ENCODE results near the gene CLP1.
"Not testable (repeated sequence)": the region's sequence is repeated elsewhere in the genome, so short reads cannot be mapped to it uniquely, and the experiment has no call there.

The CLP1 gene

DNA sequence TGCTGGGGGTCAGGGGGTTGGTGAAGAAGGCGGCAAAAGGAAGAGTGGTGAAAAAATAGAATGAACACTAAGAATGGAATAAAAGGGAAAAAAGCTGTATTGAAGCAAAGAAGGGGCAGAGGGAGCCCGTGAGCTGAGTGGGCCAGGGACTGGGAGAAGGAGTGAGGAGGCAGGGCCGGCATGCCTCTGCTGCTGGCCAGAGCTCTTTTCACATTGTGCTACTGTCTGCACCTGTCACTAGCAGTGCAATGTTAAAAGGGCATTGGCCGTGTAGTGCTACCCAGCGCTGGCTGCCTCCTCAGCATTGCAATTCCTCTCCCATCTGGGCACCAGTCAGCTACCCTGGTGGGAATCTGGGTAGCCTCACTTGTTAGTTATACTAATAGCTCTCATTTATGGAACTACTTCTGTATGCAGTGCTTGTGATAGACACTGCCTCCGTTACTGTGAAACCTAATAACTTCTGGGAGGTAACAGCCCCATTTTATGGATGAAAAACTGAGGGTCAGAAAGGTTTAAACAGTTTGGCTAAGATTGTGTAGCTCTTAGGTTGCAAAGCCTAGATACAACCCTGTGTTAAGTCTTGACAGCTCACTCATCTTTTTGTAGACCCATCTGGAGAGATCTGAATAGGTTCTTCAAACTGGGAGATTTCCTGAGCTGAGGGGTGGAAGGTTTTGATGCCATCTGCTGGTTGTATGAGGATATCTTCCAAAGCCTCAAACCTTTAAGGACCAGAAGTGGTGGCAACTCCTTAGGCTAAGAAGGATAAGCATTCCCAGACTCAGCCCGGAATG, 16.4 kb upstream of the CLP1 start:
- peak; percentile 54 for DNase-seq (ENCODE audit: low spot score)

DNA sequence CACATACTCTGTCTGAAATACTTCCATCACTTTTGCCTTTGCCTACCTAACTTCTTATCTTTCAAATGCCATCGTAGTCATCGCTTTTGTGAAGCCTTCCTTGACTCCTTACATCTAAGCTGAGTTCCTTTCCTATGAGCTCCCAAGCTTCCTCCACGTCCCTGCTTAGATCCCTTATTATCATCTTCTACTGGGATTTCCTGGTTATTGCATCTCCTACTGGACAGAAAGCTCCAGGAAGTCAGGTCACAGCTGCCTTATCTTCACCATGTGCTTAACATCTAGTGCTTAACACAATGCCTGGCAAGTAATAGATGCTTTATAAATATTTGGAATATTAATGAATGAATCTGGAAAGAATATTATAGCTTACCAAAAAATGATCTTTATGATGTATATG, 13.8 kb upstream of the CLP1 start:
- DNase-seq (ENCODE audit: low spot score), result no peak

DNA sequence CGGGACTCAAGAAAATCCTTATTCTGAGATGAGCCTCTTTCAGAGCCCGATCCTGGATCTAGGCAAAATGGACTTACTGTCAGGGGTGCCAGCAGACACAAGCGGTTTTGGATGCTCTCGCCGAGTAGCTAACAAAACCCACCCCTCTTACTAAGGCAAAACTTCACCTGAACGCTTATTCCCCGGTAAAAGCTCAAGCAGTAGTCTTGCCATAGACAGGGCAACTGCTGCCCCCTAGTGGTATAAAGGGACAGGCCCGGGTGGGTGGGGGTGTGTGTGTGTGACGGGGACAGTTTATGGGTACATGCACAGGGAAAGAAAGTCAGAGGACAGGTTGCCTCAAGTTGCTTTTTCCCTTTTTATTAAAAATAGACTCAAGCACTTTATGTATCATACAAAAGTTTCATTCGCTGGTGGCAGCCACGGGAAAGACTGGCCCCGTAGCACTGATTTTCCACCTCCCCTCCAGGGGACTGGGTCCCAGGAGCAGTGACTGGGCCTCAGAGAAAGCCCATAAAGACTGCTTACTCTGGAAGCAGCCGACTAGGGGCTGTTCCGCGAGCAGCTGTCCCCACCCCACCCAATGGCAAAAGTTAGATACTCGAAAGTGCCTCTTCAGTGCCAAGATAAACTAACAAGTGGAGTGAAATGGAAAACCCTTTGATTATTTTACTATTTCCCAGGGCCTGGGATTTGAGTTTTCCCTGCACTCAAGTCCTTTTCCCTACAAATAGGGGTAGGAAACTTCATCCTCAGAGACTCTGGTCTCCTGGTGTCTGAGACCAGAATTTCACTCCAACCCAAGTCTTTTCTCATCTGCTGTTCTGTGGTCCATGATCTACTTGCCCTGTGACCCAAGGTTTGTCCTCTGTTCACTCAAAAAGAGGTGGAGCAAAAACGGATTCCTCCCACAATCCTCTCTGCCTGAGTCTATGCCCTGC, 12.5 kb upstream of the CLP1 start:
- peak; percentile 80 for DNase-seq (ENCODE audit: low spot score)

DNA sequence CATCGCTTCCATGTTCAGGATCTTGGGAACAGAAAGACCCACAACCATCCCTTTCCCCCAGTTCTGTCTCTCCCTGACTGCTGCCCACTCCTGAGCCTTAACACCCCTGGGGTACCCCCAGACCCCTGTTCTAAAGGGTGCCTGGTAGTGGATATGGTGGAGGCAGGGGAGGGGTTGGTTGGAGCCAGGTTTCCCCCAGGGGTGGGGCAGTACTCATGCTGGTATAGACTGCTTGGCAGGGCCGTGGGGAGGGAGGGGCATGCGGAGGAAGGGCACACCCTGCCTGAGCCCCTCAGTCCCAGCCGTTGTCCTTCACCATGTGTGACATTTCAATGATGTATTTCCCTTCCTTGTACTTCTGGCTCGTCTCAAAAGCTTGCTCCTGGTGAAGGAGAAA, 11.9 kb upstream of the CLP1 start:
- no peak for DNase-seq (ENCODE audit: low spot score)

DNA sequence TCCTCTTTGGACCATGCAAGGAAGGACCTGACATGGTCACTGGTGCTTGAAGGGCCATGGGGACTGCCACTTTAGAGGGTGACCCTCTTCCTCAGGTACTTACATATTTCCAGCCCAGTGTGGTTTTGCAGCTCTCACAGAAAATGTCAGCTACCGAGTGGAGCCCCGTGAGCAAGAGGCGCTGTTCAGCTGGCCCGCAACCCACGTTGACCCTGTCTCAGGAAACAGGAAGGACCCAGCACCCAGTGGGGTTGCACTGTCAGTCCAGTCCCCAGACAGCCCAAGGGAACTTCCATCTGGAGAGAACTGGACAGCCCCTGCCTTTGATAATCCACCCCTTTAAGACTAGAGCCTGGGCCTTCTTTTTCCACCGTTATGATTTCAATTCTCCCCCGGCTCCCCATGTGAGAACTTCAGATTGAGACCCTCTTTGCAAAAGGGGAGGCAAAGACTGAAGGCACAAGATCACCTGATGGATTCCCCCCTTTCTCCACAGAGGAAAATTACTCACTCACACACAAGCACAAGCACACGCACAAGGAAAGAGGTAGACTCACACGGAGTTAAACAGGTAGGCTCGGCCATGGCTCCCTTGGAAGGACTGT, 11.3 kb upstream of the CLP1 start:
- DNase-seq (ENCODE audit: low spot score), result no peak

DNA sequence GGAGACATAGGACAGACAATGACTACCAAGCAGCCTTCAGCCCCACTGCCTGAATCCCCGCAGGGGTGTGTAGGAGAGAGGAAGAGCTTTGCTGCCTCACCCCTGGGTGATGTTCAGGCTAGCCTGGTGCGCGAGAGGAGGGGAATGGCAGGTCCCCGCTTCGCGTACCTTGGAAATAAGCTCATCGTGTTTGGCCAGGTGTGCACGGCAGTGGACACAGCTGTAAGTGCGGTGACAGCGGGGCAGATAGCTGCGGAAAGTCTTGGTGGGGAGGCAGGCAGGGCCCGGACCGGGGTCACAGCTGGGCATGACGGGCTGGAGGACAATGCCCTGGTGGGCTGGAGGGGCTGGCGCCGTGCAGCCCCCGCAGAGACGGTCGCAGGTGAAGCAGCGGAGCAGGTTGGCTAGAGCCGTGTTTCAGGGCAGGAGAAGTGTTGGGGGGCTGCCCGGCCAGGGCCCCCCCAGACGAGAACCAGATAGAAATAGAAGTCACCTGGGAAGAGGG, 10.7 kb upstream of the CLP1 start:
- DNase-seq (ENCODE audit: low spot score), result no peak

DNA sequence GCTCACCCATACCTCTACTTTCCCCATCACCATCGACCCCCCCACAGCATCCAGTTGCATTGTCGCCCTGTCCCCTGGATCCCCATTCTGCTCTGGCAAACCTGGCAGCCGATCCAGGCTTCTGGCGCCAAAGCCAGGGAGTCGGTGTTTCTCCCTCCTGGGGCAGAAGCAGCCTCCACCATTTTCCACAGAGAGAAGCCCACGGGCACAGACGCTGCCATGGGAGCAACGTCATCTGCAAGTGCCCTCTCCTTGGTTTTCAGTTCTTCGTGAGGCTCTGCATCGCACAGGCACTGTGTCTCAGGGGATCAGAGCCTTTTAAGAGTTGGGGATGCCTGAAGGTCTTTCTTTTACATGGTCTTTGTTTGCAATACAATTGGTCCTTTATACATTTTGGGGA, 10.2 kb upstream of the CLP1 start:
- DNase-seq (ENCODE audit: low spot score), result no peak

DNA sequence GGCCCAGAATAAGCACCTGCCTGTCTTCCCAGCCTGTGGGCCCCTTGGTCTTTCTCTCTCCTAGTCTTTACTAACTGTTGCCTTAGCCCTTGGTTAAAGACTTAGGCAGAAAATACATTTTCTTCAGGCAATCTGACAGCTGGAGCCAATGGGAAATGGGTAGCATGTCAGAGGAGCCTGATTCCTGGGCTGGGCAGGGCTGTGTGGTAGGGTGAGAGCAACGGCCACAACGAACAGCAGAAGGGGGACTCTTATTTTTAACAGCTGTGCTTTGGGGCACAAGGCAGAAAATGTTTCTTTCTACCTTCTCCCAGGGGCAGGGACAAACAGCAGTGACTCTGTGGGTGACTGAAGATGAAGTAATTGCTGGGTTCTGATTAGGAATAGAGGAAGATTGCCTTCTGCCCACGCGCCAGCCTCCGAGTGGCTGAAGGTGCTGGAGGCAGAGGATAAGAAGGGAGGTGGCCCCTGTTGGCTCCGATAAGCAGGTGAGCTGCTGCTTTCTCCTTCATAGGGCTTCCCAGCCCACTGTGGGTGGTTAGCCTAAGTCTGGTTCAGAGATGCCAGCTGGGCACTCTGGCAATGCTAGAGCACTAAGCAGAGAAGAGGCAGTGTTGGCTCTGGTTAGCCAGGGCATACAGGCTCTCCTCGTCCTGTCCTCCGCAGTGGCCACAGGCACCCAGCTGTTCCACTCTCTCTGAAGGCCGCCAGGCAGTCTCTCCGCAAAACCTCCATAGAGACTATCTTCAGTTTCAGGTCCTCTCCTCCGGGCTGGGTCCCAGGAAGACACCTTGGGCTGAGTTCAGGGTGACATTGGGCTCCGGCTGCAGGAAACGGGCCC, 9.4 kb upstream of the CLP1 start:
- peak; percentile 31 for DNase-seq (ENCODE audit: low spot score)

DNA sequence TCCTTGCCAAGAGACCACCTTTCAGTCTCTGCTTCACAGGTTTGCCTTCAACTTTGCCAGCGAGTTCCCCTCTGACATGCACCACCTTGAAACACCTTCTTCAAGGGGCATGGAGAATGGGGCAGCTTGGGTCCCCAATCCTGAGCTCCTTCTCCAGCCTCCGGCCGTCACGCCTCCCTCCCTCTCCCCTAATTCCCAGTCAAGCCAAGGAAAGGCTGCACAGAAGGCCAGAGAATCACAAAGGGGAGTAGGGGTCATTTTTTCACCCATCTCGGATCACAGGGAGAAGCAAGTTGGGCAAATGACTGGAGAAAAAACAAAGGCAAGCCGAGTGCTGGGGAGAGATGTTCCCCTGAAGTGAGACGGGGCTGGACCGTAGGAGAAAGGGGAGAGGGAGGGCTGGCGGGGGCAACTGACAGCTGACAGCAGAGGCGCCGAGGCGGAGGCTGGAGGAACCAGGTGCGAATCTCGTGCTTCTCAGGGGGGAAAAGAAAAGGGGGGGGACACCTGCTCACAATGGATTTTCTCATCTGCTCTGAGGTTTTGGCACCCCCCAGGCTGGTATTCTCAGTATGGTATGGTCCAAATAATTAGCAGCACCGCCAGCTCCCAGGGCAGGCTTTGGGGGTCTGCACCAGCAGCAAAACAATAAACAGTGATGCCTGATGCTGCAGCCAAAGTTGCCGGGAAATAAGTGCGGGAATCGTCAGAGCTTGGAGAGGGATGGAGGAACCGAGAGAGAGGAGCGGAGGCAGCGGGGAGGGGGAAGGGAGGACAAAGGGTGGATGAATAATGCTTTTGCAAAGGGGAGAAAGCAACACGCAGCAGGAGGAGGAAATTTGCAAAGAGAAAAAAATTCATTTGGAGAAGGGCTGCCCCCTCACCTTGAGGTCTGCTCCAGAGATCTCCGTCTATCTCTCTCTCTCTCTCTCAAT, 8.5 kb upstream of the CLP1 start:
- peak; percentile 19 for DNase-seq (ENCODE audit: low spot score)

DNA sequence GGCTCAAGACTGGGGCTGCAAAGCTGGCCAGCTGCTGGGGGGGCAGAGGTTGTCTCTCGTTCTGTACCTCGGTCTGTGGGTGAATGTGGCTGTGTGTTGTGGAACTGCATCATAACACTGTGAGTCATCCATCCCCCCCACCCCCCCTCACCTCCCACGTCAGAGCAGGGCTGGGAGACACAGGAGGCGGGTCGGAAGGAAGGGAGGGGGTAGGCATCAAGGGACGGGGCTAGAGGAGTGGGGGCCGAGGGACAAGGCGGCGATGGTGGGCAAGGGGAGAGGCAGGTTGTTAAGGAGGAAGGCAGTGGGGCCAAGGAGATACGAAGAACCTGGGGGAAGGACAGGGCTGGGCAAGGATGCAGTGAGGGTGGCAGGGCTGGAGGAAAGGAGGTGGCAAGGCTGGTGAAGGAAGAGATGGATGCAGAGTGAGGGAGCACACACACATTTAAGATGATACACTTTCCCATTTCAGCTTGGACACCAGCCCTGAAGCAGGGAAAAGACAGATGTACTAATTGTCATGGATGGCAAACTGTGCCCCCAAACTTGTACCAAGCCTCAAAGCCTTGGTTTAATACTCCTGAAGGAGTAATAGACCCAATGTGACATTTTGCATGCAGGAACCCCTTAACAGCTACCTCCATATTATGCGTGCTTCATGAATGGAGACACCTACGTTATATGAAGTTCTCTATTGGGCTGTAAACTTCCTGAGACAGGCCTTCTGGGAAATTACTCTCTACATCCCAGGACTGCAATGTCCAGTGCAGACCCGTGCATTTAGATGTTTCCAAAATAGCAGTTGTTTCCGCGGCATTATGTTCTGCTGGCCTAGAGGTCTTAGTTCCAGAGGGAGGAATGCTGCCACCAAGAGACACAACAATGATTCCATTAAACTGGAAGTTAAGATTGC, 7.5 kb upstream of the CLP1 start, which contains the start of gene YPEL4:
Gene YPEL4, minus strand, starts transcription at position 87 of the 913 bp plus-strand sequence. CDS start 2,805 bp downstream, outside the sequence.
- DNase-seq (ENCODE audit: low spot score), result peak; percentile 84

DNA sequence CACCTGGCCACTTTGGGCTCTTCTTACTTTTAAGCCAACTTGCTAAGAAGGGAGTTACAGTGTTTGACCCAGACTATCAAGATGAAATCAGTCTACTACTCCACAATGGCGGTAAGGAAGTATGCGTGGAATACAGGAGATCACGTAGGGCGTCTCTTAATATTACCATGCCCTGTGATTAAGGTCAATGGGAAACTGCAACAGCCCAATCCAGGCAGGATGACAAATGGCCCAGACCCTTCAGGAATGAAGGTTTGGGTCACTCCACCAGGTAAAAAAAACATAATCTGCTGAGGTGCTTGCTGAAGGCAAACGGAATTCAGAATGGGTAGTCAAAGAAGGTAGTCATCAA, 6.8 kb upstream of the CLP1 start:
- no peak for DNase-seq (ENCODE audit: low spot score)

DNA sequence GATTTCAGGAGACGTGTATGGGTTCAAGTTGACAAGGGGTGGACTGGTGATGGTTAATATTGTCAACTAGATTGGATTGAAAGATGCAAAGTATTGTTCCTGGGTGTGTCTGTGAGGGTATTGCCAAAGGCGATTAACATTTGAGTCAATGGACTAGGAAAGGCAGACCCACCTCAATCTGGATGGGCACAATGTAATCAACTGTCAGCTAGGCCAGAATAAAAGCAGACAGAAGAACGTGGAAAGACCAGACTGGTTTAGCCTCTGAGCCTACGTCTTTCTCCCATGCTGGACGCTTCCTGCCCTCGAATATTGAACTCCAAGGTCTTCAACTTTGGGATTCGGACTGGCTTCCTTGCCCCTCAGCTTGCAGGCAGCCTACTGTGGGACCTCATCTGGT, 6.2 kb upstream of the CLP1 start:
- no peak for DNase-seq (ENCODE audit: low spot score)

DNA sequence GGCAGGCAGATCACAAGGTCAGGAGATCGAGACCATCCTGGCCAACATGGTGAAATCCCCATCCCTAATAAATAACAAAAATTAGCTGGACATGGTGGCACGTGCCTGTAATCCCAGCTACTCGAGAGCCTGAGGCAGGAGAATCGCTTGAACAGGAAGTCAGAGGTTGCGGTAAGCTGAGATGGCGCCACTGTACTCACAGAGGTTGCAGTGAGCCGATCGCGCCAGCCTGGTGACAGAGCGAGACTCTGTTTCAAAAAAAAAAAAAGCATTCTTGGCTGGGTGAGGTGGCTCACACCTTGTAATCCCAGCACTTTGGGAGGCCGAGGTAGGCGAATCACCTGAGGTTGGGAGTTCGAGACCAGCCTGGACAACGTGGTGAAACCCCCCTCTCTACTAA, 5.3 kb upstream of the CLP1 start:
- DNase-seq (ENCODE audit: low spot score), result not testable (repeated sequence)

DNA sequence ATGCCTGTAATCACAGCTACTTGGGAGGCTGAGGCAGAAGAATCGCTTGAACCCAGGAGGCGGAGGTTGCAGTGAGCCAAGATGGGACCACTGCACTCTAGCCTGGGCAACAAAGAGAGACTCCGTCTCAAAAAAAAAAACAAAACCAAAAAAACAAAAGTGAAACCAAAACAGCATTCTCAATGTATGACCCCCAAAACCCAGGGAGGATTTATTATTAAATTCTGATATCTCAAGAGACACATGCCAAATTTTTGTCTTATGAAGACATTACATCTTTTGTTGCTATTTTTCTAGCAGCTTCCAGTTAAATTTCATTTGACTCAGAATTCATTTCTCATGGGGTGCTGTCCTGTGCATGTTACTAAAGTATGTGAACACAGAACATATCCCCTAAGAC, 4.9 kb upstream of the CLP1 start:
- no peak for DNase-seq (ENCODE audit: low spot score)

DNA sequence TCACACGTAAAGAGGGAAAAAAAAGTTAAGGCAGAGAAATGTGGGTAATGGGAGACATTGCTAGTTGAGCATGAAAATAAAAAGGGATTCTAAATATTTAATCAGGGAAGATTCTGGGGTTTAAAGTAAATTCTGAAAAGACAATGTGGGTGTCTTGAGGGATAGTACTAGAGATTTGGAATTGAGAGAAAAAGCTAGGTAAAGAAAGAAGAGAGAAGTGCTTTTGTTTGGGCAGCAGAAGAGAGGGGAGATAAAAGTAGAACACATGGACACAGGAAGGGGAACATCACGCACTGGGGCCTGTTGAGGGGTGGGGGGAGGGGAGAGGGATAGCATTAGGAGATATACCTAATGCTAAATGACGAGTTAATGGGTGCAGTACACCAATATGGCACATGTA, 4.4 kb upstream of the CLP1 start:
- DNase-seq (ENCODE audit: low spot score), result no peak

DNA sequence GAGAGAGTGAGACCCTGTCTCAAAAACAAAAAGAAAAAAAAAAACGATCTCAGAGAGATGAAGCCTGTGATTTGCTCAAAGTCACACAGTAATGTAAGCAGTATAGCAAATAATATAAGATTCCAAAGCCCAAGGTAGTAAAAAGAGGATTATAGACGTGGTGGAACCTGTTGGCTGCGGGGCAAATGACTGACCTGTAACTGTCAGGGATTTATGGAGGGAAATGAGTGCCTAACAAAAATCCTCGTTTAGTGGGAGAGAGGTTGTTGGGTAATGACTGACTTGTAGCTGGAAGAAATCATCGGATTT, 723 bp upstream of the CLP1 start:
- DNase-seq (ENCODE audit: low spot score), result no peak

DNA sequence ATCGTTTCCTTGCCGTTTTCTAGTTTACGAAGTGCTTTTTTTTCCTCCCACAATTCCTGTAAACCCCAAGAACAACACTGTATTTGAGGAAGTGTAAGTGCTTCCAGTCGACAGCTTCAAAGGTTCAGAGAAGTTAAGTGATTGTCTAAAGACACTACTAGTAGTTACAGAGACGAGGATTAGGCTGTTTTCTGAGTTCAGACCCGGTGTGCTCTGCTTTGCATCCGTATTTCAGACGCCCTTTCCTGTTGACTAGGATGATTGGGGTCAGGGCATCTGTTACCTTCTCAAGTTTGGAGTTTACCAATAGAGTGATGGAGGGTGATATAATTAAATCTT, 430 bp downstream of the CLP1 start:
- DNase-seq (ENCODE audit: low spot score), result no peak

DNA sequence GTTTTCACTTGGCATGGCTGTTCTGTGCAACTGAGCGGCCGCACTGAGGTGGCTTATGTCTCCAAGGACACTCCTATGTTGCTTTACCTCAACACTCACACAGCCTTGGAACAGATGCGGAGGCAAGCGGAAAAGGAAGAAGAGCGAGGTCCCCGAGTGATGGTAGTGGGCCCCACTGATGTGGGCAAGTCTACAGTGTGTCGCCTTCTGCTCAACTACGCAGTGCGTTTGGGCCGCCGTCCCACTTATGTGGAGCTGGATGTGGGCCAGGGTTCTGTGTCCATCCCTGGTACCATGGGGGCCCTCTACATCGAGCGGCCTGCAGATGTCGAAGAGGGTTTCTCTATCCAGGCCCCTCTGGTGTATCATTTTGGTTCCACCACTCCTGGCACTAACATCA, 2.1 kb downstream of the CLP1 start:
- DNase-seq (ENCODE audit: low spot score), result no peak

DNA sequence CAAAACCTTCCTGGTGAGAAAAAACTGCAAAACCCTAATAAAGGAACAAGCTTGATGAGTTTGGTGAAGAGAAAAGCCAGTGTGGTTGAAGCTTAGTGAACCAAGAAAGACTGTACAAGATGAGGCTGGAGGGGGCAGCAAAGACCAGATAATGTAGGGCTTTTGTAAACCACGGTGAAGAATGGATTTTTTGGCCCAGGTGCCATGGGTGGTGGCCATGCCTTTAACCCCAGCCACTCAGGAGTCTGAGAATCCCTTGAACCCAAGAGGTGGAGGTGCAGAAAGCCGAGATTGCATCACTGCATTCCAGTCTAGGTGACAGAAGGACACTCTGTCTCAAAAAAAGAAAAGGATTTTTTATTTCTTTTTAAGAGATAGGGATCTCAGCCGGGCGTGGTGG, 5.3 kb downstream of the CLP1 start:
- DNase-seq (ENCODE audit: low spot score), result no peak

DNA sequence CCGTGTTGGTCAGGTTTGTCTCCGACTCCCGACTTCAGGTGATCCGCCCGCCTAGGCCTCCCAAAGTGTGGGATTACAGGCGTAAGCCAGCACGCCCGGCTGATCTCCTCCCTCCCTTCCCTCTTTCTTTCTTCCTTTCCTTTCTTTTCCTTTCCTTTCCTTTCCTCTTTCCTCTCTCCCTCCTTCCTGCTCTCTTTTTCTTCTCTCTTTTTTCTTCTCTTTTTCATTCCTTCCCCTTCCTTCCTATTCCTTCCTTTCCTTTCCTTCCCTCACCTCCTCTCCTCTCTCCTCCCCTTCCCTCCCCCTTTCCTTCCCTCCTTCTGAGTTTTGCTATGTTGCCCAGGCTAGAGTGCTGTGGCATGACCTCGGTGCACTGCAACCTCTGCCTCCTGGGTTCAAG, 6.4 kb downstream of the CLP1 start:
- no peak for DNase-seq (ENCODE audit: low spot score)
